Activated T-cell treated with anti-CD3 and anti-CD28 coated beads, Interleukin-2, amount 50 U/mL, for 48 hours (primary cell): ENCODE data around the gene MAP2K3.
"Not testable (repeated sequence)": the region's sequence is repeated elsewhere in the genome, so short reads cannot be mapped to it uniquely, and the experiment has no call there.

ENCODE experiments used
- DNase-seq, 2 experiments: peaks; one replicate each; pipeline ENCODE4 v3.0.0-alpha.2; 2020

Gene MAP2K3

GRCh38 chr17:21337981-21338625 lies 53.6 kb downstream of the MAP2K3 start:
- not testable (repeated sequence) for DNase-seq

- no peak for DNase-seq
These were observed 54.5 kb downstream of the MAP2K3 start for GRCh38 chr17:21339011-21339410.

- not testable (repeated sequence) for DNase-seq
These were observed 55.1 kb downstream of the MAP2K3 start for GRCh38 chr17:21339571-21339970.

GRCh38 chr17:21340407-21340806 lies 55.9 kb downstream of the MAP2K3 start:
- not testable (repeated sequence) for DNase-seq

- DNase-seq: not testable (repeated sequence)
These were observed 56.8 kb downstream of the MAP2K3 start for GRCh38 chr17:21341279-21341678.

DNA sequence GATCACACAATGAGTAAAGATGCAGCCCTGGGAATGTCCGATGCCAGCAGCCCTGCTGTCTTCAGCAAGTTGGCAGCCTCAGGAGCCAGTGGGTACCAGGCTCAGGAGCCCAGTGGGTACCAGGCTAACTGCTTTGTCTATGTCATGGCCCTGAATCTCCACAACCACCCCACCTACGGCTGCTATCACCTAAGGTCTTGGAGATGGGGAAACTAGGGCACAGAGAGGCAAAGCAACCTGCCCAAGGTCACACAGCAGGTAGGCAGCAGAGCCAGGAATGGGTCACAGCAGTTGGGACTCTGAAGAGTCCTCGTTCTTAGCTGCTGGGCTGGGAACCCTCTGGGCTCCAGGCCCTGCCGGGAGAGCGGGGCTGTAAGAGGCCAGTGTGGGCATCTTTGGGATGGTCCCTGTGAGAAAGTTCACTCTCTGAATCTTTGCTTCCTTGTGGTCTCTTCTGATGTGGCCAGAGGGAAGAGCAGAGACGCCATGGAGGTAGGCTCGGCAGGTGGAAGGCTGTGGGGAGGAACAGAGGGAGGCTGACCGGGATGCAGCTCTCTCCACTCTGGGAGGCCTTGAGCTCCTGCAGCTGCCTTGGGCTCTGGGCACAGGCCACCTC lies 57.5 kb downstream of the MAP2K3 start:
- DNase-seq: not testable (repeated sequence)

- DNase-seq: not testable (repeated sequence)
These were observed 58.8 kb downstream of the MAP2K3 start for GRCh38 chr17:21343061-21343949.

DNA sequence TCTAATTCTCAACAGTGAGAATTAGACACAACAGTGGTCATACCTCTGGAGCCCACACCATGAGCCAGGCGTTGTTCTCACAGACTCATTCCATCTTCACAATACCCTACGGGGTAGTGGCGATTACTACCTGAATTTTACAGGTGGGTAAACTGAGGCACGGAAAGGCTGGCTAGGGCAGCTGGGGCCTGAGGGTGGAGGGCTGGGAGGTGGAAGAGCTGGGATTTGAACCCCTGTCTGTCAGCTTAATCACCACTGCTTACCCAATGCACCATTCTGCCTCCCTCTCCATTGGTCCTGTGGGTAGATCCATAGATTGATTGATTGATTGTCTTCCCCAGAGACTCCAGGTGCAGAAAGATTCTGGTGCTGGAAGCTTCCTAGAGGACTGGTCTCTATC lies 60.3 kb downstream of the MAP2K3 start:
- not testable (repeated sequence) for DNase-seq

- no peak for DNase-seq
These were observed 60.7 kb downstream of the MAP2K3 start for GRCh38 chr17:21345236-21345635.

GRCh38 chr17:21346107-21346506 lies 61.6 kb downstream of the MAP2K3 start:
- not testable (repeated sequence) for DNase-seq

- DNase-seq: not testable (repeated sequence)
These were observed 62.2 kb downstream of the MAP2K3 start for GRCh38 chr17:21346651-21347250.

DNA sequence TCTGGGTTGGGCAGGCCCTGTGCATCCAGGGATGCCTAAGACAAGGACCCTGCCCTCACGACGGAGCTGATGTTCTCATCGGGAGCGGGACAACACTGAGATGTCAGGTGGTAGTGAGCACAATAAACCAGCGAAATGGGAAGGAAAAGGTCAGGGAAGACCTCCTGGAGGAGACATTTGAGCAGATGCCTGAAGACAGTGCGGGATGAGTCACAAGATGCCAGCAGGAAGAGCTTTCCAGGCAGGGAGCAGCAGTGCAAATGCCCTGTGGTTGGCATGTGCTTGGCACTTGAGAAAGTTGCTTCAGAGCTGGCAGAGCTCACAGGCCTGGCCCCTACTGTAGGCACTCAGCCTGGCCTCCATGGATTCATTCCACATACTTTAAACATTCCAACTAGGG lies 63.1 kb downstream of the MAP2K3 start:
- not testable (repeated sequence) for DNase-seq

DNA sequence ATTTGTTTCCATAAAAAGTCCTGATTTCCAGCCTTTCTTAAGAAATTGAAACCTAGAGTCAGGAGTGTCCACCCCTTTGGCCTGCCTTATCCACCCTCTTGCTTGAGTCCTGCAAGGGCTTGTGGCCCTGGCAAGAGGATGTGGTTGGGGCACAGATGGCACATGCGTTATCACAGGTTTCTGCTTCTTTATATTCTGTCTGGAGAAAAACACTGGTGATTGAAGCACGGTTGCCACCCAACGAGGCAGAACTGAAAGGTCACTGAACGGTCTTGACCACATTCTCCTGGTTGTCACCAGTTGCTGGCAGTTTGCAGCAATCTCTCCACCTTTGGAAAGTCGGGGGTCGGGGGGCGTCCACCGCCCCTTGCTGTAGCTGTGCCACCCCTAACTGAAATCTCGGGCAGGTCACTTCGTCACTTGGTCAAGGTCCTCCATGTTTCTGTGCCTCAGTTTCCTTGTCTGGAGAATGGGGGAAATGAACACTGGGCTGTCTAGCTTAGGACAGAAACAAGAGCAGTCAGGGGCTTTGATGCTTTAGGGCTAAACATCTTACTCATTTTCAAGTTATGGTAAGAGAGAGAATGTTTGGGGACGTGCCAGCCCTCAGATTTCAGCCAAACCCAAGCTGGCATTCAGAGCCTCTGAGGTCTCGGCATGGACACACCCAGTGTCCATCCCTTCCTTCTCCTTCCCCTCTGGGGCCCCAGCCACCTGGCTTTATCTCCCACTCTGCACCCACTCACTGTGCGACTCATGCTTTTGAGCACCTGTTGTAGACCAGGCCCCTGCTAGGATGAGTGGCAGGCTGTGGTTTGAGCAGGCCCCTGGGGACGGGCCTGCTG lies 63.8 kb downstream of the MAP2K3 start:
- not testable (repeated sequence) for DNase-seq

DNA sequence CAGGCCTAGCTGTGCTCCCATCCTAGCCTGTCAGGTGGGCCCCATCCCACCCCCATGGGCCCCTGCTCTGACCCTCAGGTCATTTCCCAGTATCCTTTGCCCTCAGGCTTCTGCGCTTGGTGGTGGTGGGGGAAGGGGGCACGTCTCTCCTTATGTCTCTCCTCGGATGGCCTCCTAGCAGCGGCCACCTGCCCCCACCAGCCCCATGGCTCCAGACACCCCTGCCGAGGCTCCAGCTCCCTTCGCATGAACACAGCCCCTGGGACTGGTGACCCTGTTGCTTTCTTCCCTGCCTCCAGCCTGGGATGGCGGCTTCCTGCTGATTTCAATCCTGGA lies 64.4 kb downstream of the MAP2K3 start:
- not testable (repeated sequence) for DNase-seq

DNA sequence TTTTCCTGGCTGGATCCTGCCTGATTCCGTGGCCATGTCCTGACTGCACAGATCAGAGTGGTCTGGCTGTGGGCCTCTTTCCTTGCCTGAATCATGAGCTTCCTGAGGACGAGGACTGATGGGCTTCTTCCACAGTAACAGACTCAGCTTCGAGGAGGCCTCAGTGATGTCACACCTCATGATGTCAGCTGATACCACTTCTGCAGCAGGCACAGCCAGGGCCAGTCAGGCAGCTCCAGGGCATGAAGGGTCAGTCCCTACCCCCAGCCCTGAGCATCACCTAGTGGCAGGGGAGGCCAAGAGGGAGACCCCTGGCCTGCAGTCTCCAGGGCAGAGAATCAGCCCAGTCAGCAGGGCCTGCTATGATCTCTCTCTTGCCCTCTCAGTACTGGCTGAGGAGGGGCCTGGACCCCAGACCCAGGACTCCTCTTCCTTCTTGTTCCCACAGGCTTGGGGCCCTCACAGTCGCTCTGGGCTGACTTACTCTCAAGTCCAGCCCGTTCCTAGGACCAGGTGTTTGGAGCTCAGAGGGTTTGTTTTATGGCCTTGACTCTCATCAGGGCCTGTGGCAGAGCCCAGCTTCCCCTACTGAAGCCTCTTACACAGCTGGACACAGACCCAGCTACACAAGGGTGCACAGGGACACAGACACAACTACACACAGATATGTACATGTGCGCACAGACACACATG lies 65.0 kb downstream of the MAP2K3 start:
- DNase-seq: not testable (repeated sequence)

GRCh38 chr17:21350495-21350894 lies 66.0 kb downstream of the MAP2K3 start:
- not testable (repeated sequence) for DNase-seq

GRCh38 chr17:21351366-21352065 lies 67.0 kb downstream of the MAP2K3 start:
- DNase-seq: no peak

DNA sequence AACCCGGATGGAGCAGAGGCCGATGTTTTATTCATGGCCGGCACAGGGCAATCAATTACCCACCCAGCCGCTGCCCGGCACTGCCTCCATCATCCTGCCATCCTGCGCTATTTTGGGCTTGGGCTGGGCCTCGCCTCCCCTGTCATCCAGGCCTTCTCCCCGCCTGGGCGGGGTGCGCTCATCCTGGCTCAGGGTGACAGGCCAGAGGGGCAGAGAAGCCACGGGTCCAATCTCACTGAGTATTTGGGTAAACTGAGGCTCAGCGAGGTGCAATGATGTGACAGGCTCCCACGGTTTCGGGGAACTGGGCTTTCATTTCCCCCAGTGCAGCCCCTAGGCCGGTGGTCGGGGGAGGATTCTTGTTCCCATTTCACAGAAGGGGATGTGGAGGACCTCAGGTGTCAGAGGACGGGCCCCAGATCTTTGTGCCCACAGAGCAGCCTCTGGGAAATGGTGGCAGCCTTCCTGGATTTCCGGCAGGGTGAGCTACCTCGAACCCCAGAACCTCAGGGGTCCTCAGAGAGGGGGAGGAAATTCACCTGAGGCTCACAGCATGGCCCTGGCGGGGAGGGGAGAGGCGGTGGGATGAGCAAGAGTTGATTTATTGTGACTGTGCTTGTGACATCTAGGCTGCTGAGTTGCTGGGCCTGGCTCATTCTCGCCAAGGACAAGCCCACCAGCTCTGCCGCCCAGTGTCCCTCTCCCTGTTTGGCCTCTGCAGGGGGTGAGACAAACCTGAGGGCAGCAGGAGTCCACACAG lies 67.9 kb downstream of the MAP2K3 start:
- no peak for DNase-seq

- no peak for DNase-seq
These were observed 68.4 kb downstream of the MAP2K3 start for GRCh38 chr17:21352981-21353265.

DNA sequence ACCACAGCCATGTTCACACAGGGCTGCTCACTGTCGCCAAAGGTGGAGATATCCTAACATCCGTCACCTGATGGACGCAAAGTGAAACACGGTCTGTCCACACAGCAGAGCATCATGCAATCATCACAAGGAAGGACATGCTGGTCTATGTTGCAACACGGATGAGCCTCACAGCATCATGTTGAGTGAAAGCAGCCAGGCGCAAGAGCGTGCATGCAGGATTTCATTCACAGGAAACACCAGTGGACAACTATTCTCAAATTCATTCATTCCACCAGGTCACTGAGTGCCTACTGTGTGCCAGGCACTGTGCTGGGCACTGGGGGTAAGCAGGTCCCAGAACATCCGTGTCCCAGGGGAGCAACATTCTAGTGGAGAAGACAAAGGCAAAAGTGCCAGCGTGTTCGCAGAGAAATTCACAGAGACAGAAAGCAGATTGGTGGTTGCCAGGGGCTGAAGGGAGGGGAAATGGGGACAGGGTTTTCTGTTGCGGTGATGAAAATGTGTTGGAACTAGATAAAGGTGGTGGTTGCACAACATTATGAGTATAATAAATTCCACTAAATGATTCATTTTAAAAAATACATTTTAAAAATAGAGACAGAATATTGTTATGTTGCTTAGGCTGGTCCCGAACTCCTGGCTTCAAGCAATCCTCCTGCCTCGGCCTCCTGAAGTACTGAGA lies 69.0 kb downstream of the MAP2K3 start:
- no peak for DNase-seq
